CD4-positive, alpha-beta T cell treated with Interleukin-21 for 1 hour (primary cell): ENCODE measurements around the gene IGFBP2.

Source experiments
- DNase-seq: peaks from one replicate; pipeline ENCODE4 v3.0.0-alpha.2; 2020

Gene IGFBP2

DNA sequence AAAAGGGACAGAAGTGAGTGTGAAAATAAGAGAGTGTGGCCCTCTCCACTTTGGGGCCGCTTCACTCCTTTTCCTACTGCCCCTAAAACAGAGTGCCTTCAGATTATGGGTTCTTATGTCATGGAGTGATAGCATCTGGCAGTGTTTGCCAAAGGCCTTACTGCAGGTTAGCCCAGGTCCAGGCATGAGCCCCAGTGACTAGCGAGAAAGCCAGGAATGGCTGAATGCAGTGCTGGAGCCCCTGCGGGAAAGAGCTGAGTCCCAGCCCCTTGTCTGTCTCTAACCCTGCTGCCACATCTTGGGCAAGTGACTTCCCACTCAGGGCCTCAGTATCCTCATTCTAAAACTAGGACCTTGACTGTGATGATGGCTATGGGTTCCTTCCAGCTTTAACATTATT lies 56.2 kb downstream of the IGFBP2 start:
- DNase-seq: no peak

DNA sequence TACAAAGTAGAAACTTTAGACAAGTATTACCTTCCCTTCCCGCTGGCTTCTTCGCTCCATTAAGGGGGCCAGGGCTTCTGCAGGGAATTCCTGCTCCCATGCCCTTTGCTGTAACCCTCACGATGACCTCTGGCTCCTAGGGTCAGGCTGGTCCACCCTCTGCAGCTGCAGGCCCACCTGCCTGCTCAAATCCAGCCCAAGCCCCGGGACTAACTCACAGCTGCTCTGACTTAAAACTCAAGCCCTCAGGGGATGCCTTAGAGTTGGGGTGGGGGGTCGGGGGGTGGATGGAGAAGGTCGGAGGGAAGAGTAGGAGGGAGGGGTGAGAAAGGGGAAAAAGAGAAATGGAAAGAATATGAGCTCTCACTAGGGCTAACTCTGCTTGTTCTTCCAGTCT lies 57.2 kb downstream of the IGFBP2 start:
- DNase-seq: no peak

- DNase-seq: peak; percentile 12
Observed at GRCh38 chr2:216690853-216691741, 57.9 kb downstream of the IGFBP2 start.

DNA sequence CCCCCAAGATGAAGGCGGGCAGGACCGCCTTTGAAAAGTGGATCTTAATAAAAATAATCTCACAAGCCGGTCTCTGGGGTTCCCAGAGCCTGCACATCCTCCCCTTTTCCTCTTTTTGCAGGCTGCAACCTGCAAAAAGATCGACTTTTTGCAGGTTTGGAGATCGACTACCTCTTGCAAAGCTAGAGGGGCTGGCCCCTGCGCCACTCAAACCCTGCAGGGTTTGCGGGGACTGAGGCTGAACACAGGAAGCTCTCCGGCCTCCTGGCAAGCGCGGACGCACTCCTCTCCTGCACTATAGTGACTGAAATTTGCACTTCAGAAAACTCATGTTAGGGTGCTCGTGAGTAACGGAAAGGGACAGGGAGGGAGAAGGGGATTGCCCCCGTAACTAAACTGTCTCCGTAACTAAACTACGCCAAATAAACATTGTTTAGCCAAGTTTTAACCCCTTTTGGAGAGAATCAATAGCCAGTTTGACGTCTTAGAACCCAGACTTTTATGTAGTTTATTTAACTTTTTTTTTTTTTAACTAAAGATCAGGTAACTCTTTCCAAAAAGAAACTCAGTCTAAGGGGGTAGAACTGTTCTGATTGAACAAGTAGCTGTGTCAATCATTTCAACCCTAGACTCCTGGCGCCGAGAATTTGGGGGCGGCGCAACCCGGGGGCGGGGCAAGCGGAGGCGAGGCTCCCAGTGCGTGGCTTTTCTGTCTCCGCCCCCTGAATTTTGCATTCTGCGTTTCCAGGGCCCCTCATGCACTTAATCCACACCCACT lies 59.6 kb downstream of the IGFBP2 start:
- DNase-seq: peak; percentile 41

DNA sequence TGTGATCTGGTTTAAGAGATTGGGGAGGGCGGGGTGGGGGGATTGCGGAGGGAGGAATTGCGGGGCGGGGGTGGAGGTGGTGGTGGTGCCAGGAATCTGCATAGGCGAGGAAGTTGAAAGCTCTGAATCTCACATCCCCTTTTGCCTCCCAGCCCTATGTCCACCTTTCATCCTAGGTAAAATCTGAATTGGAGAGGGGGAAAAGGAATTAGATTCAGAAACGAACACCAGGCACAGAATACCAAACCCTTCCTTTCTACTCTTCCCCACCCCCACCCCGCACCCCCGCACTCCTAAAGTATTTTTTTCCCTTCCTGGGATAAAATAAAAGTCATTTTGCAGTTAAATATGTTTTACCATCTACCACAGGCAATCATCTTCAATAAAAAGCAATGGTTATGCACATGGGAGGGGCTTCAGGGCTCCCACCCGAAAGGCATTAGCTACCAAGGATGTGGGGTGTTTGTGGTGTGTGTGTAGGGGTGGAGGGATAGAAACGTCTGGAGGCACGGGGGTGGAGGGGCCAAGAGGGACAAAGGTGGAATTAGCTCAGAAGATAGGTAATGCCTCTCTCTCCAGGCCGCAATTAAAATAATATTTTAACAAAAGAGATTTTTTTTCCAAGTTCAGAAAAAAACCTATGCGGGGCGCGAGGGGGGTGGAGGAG lies 60.3 kb downstream of the IGFBP2 start:
- DNase-seq: no peak

GRCh38 chr2:216694082-216694825 lies 61.0 kb downstream of the IGFBP2 start:
- no peak for DNase-seq

- DNase-seq: no peak
Observed at GRCh38 chr2:216694826-216695217, 61.6 kb downstream of the IGFBP2 start.

- no peak for DNase-seq
Observed at GRCh38 chr2:216695401-216695821, 62.2 kb downstream of the IGFBP2 start, which contains the start of gene IGFBP5. Gene IGFBP5 (minus strand): TSS chr2:216695549. CDS start chr2:216694775, 774 bp downstream.

DNA sequence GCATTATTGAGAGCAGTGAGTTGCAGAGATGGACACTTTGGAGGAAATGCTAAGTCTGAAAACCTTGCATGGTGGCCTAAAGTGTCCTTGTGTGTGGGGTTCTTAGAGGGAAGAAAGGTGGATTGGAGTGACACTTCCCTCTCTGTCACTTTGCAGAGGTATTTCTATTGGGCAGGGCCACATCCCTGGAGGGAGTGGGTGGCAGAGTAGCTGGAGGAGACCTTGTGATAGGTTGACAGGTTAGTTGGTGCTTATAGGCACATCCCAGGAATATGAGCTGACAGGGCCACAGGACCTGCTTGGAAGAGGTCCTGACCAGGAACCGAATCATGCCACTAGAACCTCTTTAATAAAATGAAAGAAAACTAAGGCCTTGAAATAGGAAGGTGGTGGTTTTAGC lies 63.1 kb downstream of the IGFBP2 start:
- no peak for DNase-seq

DNA sequence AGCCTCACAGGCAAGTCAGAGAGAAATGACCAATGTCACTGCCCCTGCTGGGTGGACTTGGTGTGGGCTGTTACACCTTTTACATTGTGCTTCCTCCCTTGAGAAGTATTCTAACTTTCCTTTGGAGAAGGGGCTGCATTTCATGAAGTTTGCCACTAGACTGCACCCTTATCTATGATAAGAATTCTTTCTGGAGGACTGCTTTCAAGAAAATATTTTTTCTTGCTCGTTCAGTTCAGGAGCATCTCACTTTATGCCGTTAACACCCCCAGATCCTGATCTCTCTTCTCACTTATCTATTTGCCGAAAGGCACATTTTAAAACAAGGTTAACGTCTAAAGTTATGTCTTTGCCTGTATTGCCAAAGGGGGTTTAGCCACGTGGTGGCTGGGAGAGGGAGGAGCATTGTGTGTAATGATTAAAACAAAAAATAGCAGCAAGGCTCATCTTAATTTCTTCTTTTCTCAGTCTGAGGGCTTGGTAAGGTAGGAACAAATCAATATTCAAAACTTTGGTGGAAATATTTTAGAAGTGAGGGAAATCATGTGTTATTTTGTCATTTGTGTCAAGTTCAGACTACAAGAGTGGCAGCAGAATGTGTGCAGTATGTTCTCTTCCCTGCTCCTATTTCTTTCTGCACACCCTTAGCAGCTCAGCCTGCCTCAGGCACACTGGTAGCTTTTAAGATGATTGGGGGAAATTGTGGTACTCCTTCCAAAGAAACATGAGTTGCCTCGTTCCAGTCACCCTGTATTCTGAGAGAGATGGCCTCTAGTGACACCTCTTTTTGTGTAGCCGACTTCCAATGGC lies 63.7 kb downstream of the IGFBP2 start:
- DNase-seq: no peak

DNA sequence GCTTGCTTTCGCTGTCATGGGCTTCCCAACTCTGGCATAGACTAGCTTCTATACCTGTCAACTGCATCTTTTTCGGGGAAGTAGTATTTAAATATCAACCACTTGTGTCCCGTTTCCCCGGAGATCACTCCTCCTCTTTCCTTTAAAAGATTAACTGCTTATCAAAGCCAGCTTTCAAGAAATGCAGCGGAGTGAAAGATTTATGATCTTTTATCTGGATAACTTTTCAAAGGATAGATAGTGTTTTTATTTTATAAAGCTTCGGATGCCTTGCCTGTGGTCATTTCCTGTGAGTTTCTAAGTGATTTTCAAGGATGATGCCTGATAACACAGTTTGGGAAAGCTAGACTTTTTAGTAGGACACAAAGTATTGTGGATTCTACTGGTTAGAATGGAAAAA lies 65.1 kb downstream of the IGFBP2 start:
- no peak for DNase-seq

DNA sequence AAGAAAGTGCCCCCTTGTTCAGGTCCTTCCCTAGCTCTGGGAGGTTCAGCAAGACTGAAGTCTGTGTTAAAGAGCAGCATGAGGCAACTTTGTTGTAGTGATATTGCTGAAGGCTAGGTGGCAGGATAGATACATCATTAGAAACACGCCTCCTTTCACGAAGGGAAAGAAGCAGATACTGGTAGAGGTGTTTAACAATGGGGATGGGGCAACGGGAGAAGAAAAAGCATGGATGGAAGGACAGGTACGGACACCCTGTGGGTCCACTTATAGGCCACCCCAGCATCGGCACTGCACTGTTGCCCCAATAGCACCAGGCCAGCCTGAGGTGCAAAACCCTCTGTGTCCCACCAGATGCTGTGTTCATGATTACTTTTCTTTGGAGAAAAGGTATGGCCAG lies 65.7 kb downstream of the IGFBP2 start:
- peak; percentile 16 for DNase-seq

DNA sequence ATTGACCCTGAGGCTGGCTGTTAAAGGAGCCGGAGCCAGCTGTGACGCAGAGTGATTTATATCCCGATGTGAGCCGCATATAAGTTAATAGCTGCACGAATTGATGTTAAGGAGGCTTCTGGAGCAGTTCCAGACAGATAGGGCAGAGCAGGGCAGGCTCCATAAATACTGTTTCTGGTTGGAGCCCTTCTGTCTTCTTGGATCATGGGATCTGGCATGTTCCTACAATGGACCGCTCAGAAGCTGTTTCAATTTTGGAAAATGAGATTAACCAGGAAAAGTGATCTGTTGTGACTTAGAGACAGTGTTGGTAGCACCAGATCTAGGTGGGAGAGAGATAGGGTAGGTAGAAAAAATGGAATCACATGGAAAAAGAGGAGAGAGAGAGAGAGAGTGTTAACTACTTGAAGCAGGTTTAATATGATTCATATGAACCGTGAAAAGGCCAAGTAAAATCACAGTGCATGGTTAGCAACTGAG lies 66.9 kb downstream of the IGFBP2 start:
- no peak for DNase-seq

DNA sequence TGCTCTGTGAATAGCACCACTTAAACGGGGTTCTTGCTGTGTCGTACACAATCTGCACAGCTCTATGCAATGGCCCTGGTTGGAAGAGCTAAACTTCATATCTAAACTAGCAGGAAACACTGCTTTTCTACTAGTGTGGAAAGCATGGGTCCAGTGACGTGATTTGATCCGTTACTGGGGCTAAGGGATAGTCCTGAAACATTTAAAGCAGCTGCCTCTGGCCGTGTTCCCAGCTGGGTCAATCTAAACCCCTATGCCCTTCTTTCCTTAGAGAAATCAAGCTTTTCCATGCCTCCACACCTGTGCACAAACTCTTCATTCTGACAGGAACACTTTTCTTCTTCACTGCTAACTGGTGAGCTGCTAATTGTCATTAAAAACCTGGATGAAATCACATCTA lies 67.6 kb downstream of the IGFBP2 start:
- DNase-seq: no peak

GRCh38 chr2:216701544-216701943 lies 68.3 kb downstream of the IGFBP2 start:
- no peak for DNase-seq

GRCh38 chr2:216702756-216703155 lies 69.5 kb downstream of the IGFBP2 start:
- DNase-seq: no peak

- DNase-seq: no peak
Observed at GRCh38 chr2:216710551-216711301, 77.5 kb downstream of the IGFBP2 start.

DNA sequence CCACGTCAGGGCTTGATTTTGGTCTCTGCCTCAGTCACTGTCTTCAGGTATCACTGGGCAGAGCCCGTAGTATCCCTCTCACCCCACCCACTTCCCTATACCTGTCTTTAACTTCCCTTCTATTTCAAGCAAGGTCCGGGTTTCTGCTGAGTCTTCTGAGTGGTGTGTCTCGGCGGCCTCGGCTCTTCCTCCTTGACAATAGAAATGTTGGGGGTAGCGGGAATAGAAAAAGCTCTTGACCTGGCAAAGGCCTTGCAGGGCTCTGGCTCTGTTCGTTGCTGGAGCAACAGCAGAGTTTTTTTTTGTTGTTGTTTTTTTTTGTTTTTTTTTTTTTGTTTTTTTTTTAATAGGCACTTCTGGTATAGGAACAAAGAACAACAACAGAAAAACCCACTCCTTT lies 78.1 kb downstream of the IGFBP2 start:
- no peak for DNase-seq

- no peak for DNase-seq
Observed at GRCh38 chr2:216713691-216714336, 80.6 kb downstream of the IGFBP2 start.
